A549 (cell line): ENCODE measurements around the gene VOPP1. TPM values are rescaled to one million over a fixed set of nuclear protein-coding genes. Genes with fewer than 3 reads are reported as not detected.

Source experiments
- ATAC-seq, 2 experiments: fragments of 200-7000 bp in 1 of 2; fragments of >200 bp in 1 of 2; cut with Nextera tagmentation in 1 of 2; cut with Tn5 transposase in 1 of 2; 3 replicates each; pipeline versions ENCODE4 v1.8.0 to v1.9.1; 2018 to 2020; ENCODE audit warnings: mild to moderate bottlenecking in 1 of 2, moderate library complexity in 1 of 2
- CTCF ChIA-PET: fragments of 300-600 bp; sonication (Branson Sonifier 250); formaldehyde crosslinking; extraction: SDS; loops from one replicate; lab custom pipeline; 2021; ENCODE audit warnings: antibody characterized with exemption, inconsistent platforms; lab: Yijun Ruan, JAX
- POLR2A ChIA-PET: fragments of 350-600 bp; formaldehyde crosslinking; extraction: SDS; loops from one replicate; lab custom pipeline; 2021; ENCODE audit warnings: antibody characterized with exemption, inconsistent platforms; lab: Yijun Ruan, JAX
- DNase-seq, 2 experiments: peaks; one replicate each; pipeline versions ENCODE4 v3.0.0 to v3.0.0-alpha.2; 2011 to 2016; ENCODE audit warnings: low read depth in 1 of 2, low spot score in 1 of 2
- FAIRE-seq: peaks from 2 replicates; lab custom pipeline; 2011; peaks lifted over from hg19 to GRCh38; lab: Jason Lieb, UNC
- H3K27ac ChIP-seq, 2 experiments: fragments of >200 bp; sonication (Bioruptor Twin); formaldehyde crosslinking; 3 replicates each; pipeline ENCODE4 v1.5.1; 2016 to 2017
- H3K4me1 ChIP-seq: fragments of >200 bp; sonication (Bioruptor Twin); formaldehyde crosslinking; 3 replicates; pipeline ENCODE4 v1.6.1; 2016
- H3K4me2 ChIP-seq: fragments of >200 bp; sonication (Bioruptor Twin); formaldehyde crosslinking; 3 replicates; pipeline ENCODE4 v1.6.1; 2016
- H3K4me3 ChIP-seq: fragments of >200 bp; sonication (Bioruptor Twin); formaldehyde crosslinking; 3 replicates; pipeline ENCODE4 v1.5.1; 2016
- H3K9me3 ChIP-seq: fragments of >200 bp; sonication (Bioruptor Twin); formaldehyde crosslinking; 3 replicates; pipeline ENCODE4 v1.6.1; 2016
- ATOH8 ChIP-seq: fragments of 250-450 bp; sonication (Bioruptor Pico); IDR thresholded peaks from 2 replicates; pipeline ENCODE4 v1.5.0; 2020; ENCODE audit warnings: low read depth, mild to moderate bottlenecking, moderate library complexity
- CBX2 ChIP-seq: fragments of 200-600 bp; sonication (generic); IDR thresholded peaks from 2 replicates; pipeline ENCODE4 v1.6.1; 2016; ENCODE audit warnings: low read depth, mild to moderate bottlenecking, borderline replicate concordance
- CHD2 ChIP-seq: fragments of 150-350 bp; IDR thresholded peaks from 2 replicates; pipeline ENCODE4 v1.6.1; 2014; ENCODE audit warnings: low read length; ENCODE audit not compliant: partially characterized antibody
- CHD4 ChIP-seq: fragments of 200-600 bp; sonication (generic); IDR thresholded peaks from 2 replicates; pipeline ENCODE4 v1.6.1; 2016; ENCODE audit warnings: antibody characterized with exemption, mild to moderate bottlenecking, borderline replicate concordance
- EHF ChIP-seq: fragments of 250-450 bp; sonication (Bioruptor Pico); IDR thresholded peaks from 2 replicates; pipeline ENCODE4 v1.5.0; 2020; ENCODE audit warnings: mild to moderate bottlenecking
- ESRRA ChIP-seq: fragments of 150-350 bp; IDR thresholded peaks from 2 replicates; pipeline ENCODE4 v1.6.1; 2014; ENCODE audit warnings: mild to moderate bottlenecking, low read length, borderline replicate concordance
- GATA3 ChIP-seq: IDR thresholded peaks from 2 replicates; pipeline ENCODE4 v1.6.1; 2012; ENCODE audit warnings: borderline replicate concordance
- HEYL ChIP-seq: fragments of 250-450 bp; sonication (Bioruptor Pico); IDR thresholded peaks from 2 replicates; pipeline ENCODE4 v1.8.0; 2021; ENCODE audit warnings: mild to moderate bottlenecking, moderate library complexity
- HOXB13 ChIP-seq: fragments of 250-450 bp; sonication (Bioruptor Pico); IDR thresholded peaks from 2 replicates; pipeline ENCODE4 v1.5.0; 2020; ENCODE audit warnings: low read depth, mild to moderate bottlenecking, moderate library complexity
- MAFK ChIP-seq: fragments of 450-650 bp; IDR thresholded peaks from 2 replicates; pipeline ENCODE4 v1.6.1; 2014; ENCODE audit not compliant: partially characterized antibody
- MAX ChIP-seq: IDR thresholded peaks from 2 replicates; pipeline ENCODE4 v1.6.1; 2012
- NFE2L2 ChIP-seq: fragments of 150-350 bp; conservative IDR thresholded peaks from 2 replicates; pipeline ENCODE4 v1.6.1; 2014; ENCODE audit warnings: low read length
- NR3C1 ChIP-seq: fragments of >200 bp; sonication (Bioruptor Twin); formaldehyde crosslinking; IDR thresholded peaks from 3 replicates; pipeline ENCODE4 v1.6.1; 2017
- PBX3 ChIP-seq: IDR thresholded peaks from 2 replicates; pipeline ENCODE4 v1.6.1; 2012
- RARB ChIP-seq: fragments of 250-450 bp; sonication (Bioruptor Pico); IDR thresholded peaks from 2 replicates; pipeline ENCODE4 v1.8.0; 2021; ENCODE audit warnings: mild to moderate bottlenecking, moderate library complexity
- RCOR1 ChIP-seq: fragments of 150-350 bp; IDR thresholded peaks from 2 replicates; pipeline ENCODE4 v1.6.1; 2014; ENCODE audit warnings: antibody characterized with exemption, low read length, low read depth
- REST ChIP-seq: fragments of 200-600 bp; sonication (generic); IDR thresholded peaks from 2 replicates; pipeline ENCODE4 v1.6.1; 2016; ENCODE audit warnings: antibody characterized with exemption, mild to moderate bottlenecking, moderate library complexity
- SREBF2 ChIP-seq: fragments of 450-650 bp; IDR thresholded peaks from 2 replicates; pipeline ENCODE4 v1.6.1; 2014; ENCODE audit warnings: mild to moderate bottlenecking, moderate library complexity
- TFCP2L1 ChIP-seq: fragments of 250-450 bp; sonication (Bioruptor Pico); IDR thresholded peaks from 2 replicates; pipeline ENCODE4 v1.5.0; 2021; ENCODE audit warnings: mild to moderate bottlenecking
- TP53 ChIP-seq: fragments of 250-450 bp; sonication (Bioruptor Pico); IDR thresholded peaks from 2 replicates; pipeline ENCODE4 v1.5.0; 2021; ENCODE audit warnings: mild to moderate bottlenecking, moderate library complexity
- WGBS: methylation state at CpG from one replicate; pipeline ENCODE4 v1.1.6; 2017; ENCODE audit errors: missing lambda C conversion rate; 5-methylcytosine and 5-hydroxymethylcytosine counted together
- polyA plus RNA-seq, 4 experiments: library from polyadenylated mRNA; depleted of rRNA in 3 of 4; stranded (reverse); fragments of >200 nt; fragmentation: RNase III in 1 of 4; extraction: RNeasy Plus Mini Kit Qiagen cat#74134 plus additional on column Dnase treatment in 1 of 4; gene quantifications; 2 replicates in 3 of 4; 3 replicates in 1 of 4; pipeline ENCODE4 v1.2.3, GENCODE V29; 2011 to 2017
- TF ChIP-seq, protein P1 (sequence below): fragments of 150-350 bp; IDR thresholded peaks from 2 replicates; pipeline ENCODE4 v1.6.1; 2014; ENCODE audit warnings: low read depth, mild to moderate bottlenecking, low read length

Gene VOPP1
- polyA plus RNA-seq, 2 of the 4 experiments (the other 2 are of a cell fraction): 68.1 to 73.4 TPM

DNA sequence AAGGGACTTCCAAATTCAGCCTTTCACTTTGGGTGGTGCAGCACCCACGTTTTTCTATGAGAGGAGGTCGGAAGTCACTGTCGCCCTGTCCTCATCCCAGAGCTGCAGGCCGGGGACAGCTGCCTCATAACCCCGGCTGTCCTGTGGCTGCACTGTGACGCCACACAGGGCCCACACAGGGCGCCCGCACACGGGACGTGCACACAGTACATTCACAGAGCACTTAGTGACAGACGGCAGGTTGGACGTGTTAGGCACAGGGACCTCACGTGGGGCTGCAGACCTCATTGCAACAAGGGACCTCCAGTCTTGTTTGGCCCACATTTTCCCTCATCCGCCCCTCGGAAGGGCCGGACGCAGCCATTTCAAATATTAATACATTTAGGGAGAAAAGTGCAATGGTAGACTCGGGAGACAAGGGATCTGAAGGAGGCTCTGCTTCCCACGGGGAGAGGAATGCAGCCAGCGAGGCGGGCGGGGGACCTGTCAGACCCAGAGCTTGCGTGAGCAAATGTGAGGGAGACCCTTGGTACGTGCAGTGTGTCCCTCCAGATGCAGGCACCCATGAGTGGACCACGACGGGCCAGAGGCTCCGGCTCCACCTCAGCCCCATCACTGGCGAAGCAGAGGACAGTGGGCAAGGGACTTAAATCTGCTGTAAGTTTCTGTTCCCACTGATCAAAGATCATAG, 86.7 kb downstream of the VOPP1 start:
- no peak overlapping the region for H3K27ac ChIP-seq
- FAIRE-seq: no peak
- no peaks in the 10 kb centered on the region for H3K9me3 ChIP-seq
- CTCF ChIA-PET: interaction anchor here (1.3 kb wide), 1 partner anchor 11 kb away, joined by 3 read pairs; no protein-coding TSS in a partner anchor
- POLR2A ChIA-PET: no interaction called here
- ATAC-seq: no peak
- no peak for DNase-seq
- WGBS: 88% methylated on average over 26 of the region's 28 CpGs
- TF ChIP-seq PBX3 (no peak), EHF (CRISPR knock-in tag) (no peak), NFE2L2 (no peak), CHD4 (no peak)
- TF ChIP-seq, all 56 proteins: peak for 0
- no peak overlapping the region for H3K4me2 ChIP-seq
- H3K4me1 ChIP-seq: no peaks in the 10 kb centered on the region
- H3K4me3 ChIP-seq: no peak overlapping the region

GRCh38 chr7:55484834-55485233, 87.5 kb downstream of the VOPP1 start:
- no peaks in the 10 kb centered on the region for H3K4me1 ChIP-seq
- DNase-seq (no peak), ATAC-seq (no peak), FAIRE-seq (no peak)
- TF ChIP-seq NR3C1: no peak
- TF ChIP-seq CHD2: no peak
- no peak for TF ChIP-seq ESRRA
- TF ChIP-seq ATOH8 (CRISPR knock-in tag): no peak
- no peak for TF ChIP-seq TP53 (CRISPR knock-in tag)
- no peak for TF ChIP-seq REST
- no peak for TF ChIP-seq TFCP2L1 (CRISPR knock-in tag)
- TF ChIP-seq, protein P1, sequence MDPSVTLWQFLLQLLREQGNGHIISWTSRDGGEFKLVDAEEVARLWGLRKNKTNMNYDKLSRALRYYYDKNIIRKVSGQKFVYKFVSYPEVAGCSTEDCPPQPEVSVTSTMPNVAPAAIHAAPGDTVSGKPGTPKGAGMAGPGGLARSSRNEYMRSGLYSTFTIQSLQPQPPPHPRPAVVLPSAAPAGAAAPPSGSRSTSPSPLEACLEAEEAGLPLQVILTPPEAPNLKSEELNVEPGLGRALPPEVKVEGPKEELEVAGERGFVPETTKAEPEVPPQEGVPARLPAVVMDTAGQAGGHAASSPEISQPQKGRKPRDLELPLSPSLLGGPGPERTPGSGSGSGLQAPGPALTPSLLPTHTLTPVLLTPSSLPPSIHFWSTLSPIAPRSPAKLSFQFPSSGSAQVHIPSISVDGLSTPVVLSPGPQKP: no peak
- no peak for TF ChIP-seq RCOR1
- TF ChIP-seq SREBF2: no peak
- TF ChIP-seq CBX2: no peak
- TF ChIP-seq EHF (CRISPR knock-in tag): no peak
- TF ChIP-seq GATA3: no peak
- no peak for TF ChIP-seq HEYL (CRISPR knock-in tag)
- TF ChIP-seq MAX: no peak
- no peak for TF ChIP-seq HOXB13 (CRISPR knock-in tag)
- no peak for TF ChIP-seq RARB (CRISPR knock-in tag)
- no peak for TF ChIP-seq MAFK
- no peak overlapping the region for H3K4me2 ChIP-seq
- WGBS: 88% methylated on average over 6 of the region's 6 CpGs
- no peaks in the 10 kb centered on the region for H3K9me3 ChIP-seq
- ChIA-PET POLR2A (no interaction called here), CTCF (interaction anchor here (1.3 kb wide), 1 partner anchor 10 kb away, joined by 3 read pairs; no protein-coding TSS in a partner anchor)
- no peak overlapping the region for H3K27ac ChIP-seq
- H3K4me3 ChIP-seq: no peak overlapping the region
